Transverse colon (tissue), 3 donors: ENCODE measurements around the gene ANKRD53.

ENCODE experiments used
- CTCF ChIP-seq, 5 experiments: fragments of 200-600 bp in 3 of 5; fragments of 450-650 bp in 2 of 5; sonication (generic) in 3 of 5; IDR thresholded peaks; 1 replicate in 2 of 5; 2 replicates in 3 of 5; pipeline ENCODE4 v1.5.1; 2016 to 2017; ENCODE audit warnings: antibody characterized with exemption in 5 of 5, inconsistent platforms in 3 of 5, mild to moderate bottlenecking in 2 of 5, moderate library complexity in 1 of 5
- EP300 ChIP-seq: sonication (generic); formaldehyde crosslinking; IDR thresholded peaks from one replicate; pipeline ENCODE4 v1.6.1; 2017; ENCODE audit warnings: antibody characterized with exemption, low read depth

- TF ChIP-seq EP300 (no peak), CTCF (IDR thresholded peaks at IDR 0.05) (no peak)
Observed at GRCh38 chr2:70962211-70962884, 16.1 kb upstream of the ANKRD53 start.
